BLaER1 (cell line): ENCODE results near the gene RAPSN.

ENCODE experiments used
- H3K27ac ChIP-seq: shearing (Covaris generic); formaldehyde crosslinking; 2 replicates; pipeline ENCODE4 v1.8.1; 2022
- H3K27me3 ChIP-seq: shearing (Covaris generic); formaldehyde crosslinking; 2 replicates; pipeline ENCODE4 v1.8.1; 2022
- H3K36me3 ChIP-seq: shearing (Covaris generic); formaldehyde crosslinking; 2 replicates; pipeline ENCODE4 v1.8.1; 2022
- H3K4me1 ChIP-seq: shearing (Covaris generic); formaldehyde crosslinking; 2 replicates; pipeline ENCODE4 v1.8.1; 2022
- H3K4me2 ChIP-seq: shearing (Covaris generic); formaldehyde crosslinking; 2 replicates; pipeline ENCODE4 v1.8.1; 2022
- H3K4me3 ChIP-seq: shearing (Covaris generic); formaldehyde crosslinking; 2 replicates; pipeline ENCODE4 v1.8.1; 2022
- H3K9ac ChIP-seq: shearing (Covaris generic); formaldehyde crosslinking; 2 replicates; pipeline ENCODE4 v1.8.1; 2022
- H3K9me3 ChIP-seq: shearing (Covaris generic); formaldehyde crosslinking; 2 replicates; pipeline ENCODE4 v1.8.1; 2022
- H4K20me1 ChIP-seq: shearing (Covaris generic); formaldehyde crosslinking; 2 replicates; pipeline ENCODE4 v1.8.1; 2022
- Cebpa-rat ChIP-seq: shearing (Covaris generic); IDR thresholded peaks from 2 replicates; pipeline ENCODE4 v1.8.1; 2022

The RAPSN gene

GRCh38 chr11:47485107-47485506 lies 36.2 kb upstream of the RAPSN start:
- Histone ChIP-seq H3K27ac (no peak overlapping the region), H3K36me3 (peaks cover 91% of the 10 kb centered on the region), H3K4me2 (no peak overlapping the region), H3K4me1 (no peaks in the 10 kb centered on the region), H3K9ac (no peak overlapping the region), H3K9me3 (no peaks in the 10 kb centered on the region), H4K20me1 (peaks cover 76% of the 10 kb centered on the region), H3K4me3 (no peak overlapping the region), H3K27me3 (no peaks in the 10 kb centered on the region)
- 0 out of 2 replicates have a peak, but pooled peaks have one; percentile 42 for TF ChIP-seq Cebpa-rat

GRCh38 chr11:47483457-47483856 lies 34.5 kb upstream of the RAPSN start:
- peaks cover 100% of the 10 kb centered on the region for H3K36me3 ChIP-seq
- no peak overlapping the region for H3K27ac ChIP-seq
- no peaks in the 10 kb centered on the region for H3K27me3 ChIP-seq
- no peaks in the 10 kb centered on the region for H3K4me1 ChIP-seq
- no peak overlapping the region for H3K4me3 ChIP-seq
- no peak for TF ChIP-seq Cebpa-rat
- H3K9ac ChIP-seq, result no peak overlapping the region
- no peak overlapping the region for H3K4me2 ChIP-seq
- peaks cover 75% of the 10 kb centered on the region for H4K20me1 ChIP-seq
- H3K9me3 ChIP-seq, result no peaks in the 10 kb centered on the region

DNA sequence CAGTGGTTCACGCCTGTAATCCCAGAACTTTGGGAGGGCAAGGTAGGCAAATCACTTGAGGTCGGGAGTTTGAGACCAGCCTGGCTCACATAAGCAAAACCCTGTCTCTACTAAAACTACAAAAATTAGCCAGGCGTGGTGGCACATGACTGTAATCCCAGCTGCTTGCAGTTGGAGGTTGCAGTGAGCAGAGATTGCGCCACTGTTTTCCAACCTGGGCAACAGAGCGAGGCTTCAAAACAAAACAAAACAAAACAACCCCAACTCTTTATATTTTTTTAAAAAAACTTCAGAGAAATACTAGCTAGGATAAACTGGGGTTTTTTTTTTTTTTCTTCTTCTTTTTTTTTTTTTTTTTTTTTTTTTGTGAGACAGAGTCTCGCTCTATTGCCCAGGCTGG lies 31.8 kb upstream of the RAPSN start:
- no peaks in the 10 kb centered on the region for H3K4me1 ChIP-seq
- peaks cover 75% of the 10 kb centered on the region for H4K20me1 ChIP-seq

DNA sequence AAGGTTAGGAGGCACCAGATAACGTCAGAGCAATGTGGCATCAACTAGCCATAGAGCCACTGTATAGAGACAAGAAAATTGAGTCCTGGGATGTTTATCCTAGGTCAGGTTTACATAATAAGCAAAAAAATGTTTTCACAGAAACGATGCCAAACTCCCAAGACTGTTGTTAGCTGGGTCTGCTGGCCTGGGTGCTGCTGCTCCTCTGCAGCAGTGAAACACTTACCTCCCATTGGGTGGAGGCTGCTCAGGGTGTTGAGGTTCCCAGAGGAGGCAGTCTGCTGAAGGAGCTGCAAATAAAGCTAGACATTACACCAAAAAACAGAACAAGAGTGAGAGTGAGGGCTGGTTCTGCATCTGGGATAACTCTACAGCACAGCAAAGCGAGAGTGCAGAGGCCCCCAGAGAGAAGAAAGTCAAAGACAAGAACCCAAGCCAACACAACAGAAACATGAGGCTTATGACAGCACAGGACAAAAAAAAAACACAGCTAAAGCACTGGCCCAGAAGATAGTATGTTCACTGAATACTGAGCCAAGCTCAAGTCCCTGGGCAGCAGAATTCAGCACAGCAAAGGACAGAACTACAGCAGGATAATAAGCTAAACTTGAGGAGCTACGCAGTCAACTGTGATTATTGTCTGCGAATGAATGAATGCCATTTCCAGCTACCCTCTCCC lies 29.9 kb upstream of the RAPSN start:
- no peak for TF ChIP-seq Cebpa-rat
- no peak overlapping the region for H3K4me2 ChIP-seq
- H3K4me3 ChIP-seq, result no peak overlapping the region
- H3K9ac ChIP-seq, result no peak overlapping the region
- H3K4me1 ChIP-seq, result no peaks in the 10 kb centered on the region
- no peaks in the 10 kb centered on the region for H3K9me3 ChIP-seq
- no peak overlapping the region for H3K27ac ChIP-seq
- H3K27me3 ChIP-seq, result no peaks in the 10 kb centered on the region
- peaks cover 100% of the 10 kb centered on the region for H3K36me3 ChIP-seq
- peaks cover 79% of the 10 kb centered on the region for H4K20me1 ChIP-seq

More for the DNA sequence above, 31.8 kb upstream of the RAPSN start:
- H3K4me3 ChIP-seq, result no peak overlapping the region
- H3K9me3 ChIP-seq, result no peaks in the 10 kb centered on the region
- TF ChIP-seq Cebpa-rat, result peak; percentile 83
- no peak overlapping the region for H3K4me2 ChIP-seq
- peaks cover 100% of the 10 kb centered on the region for H3K36me3 ChIP-seq
- no peak overlapping the region for H3K9ac ChIP-seq
- H3K27me3 ChIP-seq, result no peaks in the 10 kb centered on the region
- no peak overlapping the region for H3K27ac ChIP-seq

GRCh38 chr11:47477753-47478152 lies 28.8 kb upstream of the RAPSN start:
- no peak overlapping the region for H3K4me3 ChIP-seq
- H3K36me3 ChIP-seq, result peaks cover 100% of the 10 kb centered on the region
- no peaks in the 10 kb centered on the region for H3K9me3 ChIP-seq
- no peaks in the 10 kb centered on the region for H3K27me3 ChIP-seq
- H3K27ac ChIP-seq, result no peak overlapping the region
- H3K4me2 ChIP-seq, result no peak overlapping the region
- no peaks in the 10 kb centered on the region for H3K4me1 ChIP-seq
- no peak for TF ChIP-seq Cebpa-rat
- H4K20me1 ChIP-seq, result peaks cover 79% of the 10 kb centered on the region
- no peak overlapping the region for H3K9ac ChIP-seq

DNA sequence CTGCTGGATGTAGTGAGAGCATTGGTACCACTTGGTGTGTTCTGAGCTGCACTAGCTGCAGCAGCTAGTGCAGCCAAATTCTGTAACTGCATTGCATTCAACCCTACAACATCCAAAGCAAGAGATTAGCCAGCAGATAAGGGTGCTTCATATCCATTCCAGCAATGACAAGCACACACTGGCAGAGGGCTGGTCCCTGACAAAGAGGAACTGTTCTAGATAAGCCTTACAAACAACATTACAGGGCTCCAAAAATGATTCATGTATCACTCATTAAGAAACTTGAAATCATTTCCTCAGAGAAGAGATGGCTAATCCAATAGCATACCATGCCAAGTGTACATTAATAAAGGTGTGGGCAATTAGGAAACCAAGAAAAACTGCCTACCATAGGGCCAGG lies 28.4 kb upstream of the RAPSN start:
- Histone ChIP-seq H3K9ac (no peak overlapping the region), H3K36me3 (peaks cover 100% of the 10 kb centered on the region)

GRCh38 chr11:47470671-47471070 lies 21.7 kb upstream of the RAPSN start:
- H3K27ac ChIP-seq, result no peak overlapping the region
- H3K4me1 ChIP-seq, result no peaks in the 10 kb centered on the region
- H3K9me3 ChIP-seq, result no peaks in the 10 kb centered on the region
- H3K4me3 ChIP-seq, result no peak overlapping the region
- no peak overlapping the region for H3K9ac ChIP-seq
- peaks cover 100% of the 10 kb centered on the region for H3K36me3 ChIP-seq
- no peaks in the 10 kb centered on the region for H3K27me3 ChIP-seq
- no peak for TF ChIP-seq Cebpa-rat
- no peak overlapping the region for H3K4me2 ChIP-seq
- peaks cover 94% of the 10 kb centered on the region for H4K20me1 ChIP-seq

More for the DNA sequence above, 28.4 kb upstream of the RAPSN start:
- Histone ChIP-seq H3K4me1 (no peaks in the 10 kb centered on the region), H3K9me3 (no peaks in the 10 kb centered on the region), H4K20me1 (peaks cover 75% of the 10 kb centered on the region), H3K4me3 (no peak overlapping the region), H3K4me2 (no peak overlapping the region), H3K27me3 (no peaks in the 10 kb centered on the region), H3K27ac (no peak overlapping the region)
- no peak for TF ChIP-seq Cebpa-rat

DNA sequence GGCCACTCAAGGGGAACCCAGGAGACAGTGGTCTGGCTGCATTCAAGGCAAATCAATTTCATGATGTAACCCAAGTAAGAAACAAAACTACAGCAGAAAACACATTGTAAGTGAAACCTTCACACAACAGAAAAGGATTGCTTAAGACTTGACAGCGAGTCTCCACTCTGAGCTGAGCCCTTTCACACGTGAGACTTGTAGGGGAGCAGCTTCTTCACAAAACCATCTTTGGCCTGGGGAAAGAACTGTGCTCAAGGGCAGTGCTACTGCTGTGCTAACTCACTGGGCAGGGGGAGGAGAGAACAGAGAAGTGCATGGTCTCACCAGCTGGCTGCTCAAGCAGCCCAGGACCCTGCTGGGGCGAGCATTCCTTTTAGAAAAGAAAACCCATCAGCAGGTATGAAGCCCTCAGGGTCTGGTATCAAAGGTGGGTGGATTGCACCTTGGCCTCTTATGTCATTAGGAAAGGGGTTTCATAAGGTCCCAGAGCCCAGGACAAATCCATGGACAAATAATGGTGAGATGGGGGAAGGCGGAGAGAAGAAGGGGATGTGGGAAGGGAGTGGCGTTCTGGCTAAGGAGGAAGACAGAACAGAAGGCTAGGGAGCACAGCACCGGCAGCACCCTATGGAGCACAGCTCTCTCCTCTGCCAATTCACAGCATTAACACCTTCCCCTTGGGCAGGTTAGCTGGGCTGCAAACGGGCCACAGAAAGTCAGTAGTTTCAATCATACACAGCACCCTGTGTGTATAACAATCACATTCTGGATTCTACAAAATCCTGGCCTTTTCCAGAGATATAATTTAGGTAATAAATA lies 20.6 kb upstream of the RAPSN start:
- no peak for TF ChIP-seq Cebpa-rat
- Histone ChIP-seq H3K4me2 (no peak overlapping the region), H3K9me3 (no peaks in the 10 kb centered on the region), H3K27ac (no peak overlapping the region), H4K20me1 (peaks cover 94% of the 10 kb centered on the region), H3K4me3 (no peak overlapping the region), H3K27me3 (no peaks in the 10 kb centered on the region), H3K36me3 (peaks cover 100% of the 10 kb centered on the region), H3K4me1 (peaks cover 4% of the 10 kb centered on the region; the same call in 1 of the 2 replicates), H3K9ac (no peak overlapping the region)

DNA sequence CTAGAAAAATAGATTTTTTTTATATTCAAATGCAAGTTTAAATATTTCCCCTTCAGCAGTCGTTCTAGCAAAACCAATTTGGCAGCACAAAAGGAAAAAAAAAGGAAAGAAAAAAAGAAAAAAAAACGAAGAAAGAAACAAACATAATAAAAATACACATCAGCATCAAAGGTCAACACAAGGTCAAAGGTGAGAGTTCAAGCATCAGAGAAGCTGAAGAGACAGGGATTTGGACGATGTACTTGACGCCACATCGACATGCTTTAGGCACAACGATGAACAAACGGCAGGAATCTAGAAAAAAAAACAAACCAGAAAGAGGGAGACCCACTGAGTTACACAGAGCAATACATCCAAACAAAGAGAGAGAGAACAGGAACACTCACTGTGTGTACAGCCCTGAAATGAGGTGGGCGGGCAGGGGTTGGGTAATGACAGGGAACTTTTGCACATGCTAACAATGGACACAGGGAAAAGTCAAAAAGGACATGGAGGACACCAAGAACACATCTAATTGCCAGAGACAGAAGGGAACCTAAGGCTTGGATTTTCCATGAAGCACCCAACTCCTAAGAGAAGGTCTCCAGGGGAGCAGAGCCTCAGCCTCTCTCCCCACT lies 19.8 kb upstream of the RAPSN start:
- Histone ChIP-seq H3K9ac (no peak overlapping the region), H3K27me3 (no peaks in the 10 kb centered on the region), H3K36me3 (peaks cover 100% of the 10 kb centered on the region), H3K27ac (no peak overlapping the region), H3K9me3 (no peaks in the 10 kb centered on the region), H3K4me2 (no peak overlapping the region), H4K20me1 (peaks cover 93% of the 10 kb centered on the region), H3K4me3 (no peak overlapping the region), H3K4me1 (peaks cover 4% of the 10 kb centered on the region; the same call in 1 of the 2 replicates)
- no peak for TF ChIP-seq Cebpa-rat

DNA sequence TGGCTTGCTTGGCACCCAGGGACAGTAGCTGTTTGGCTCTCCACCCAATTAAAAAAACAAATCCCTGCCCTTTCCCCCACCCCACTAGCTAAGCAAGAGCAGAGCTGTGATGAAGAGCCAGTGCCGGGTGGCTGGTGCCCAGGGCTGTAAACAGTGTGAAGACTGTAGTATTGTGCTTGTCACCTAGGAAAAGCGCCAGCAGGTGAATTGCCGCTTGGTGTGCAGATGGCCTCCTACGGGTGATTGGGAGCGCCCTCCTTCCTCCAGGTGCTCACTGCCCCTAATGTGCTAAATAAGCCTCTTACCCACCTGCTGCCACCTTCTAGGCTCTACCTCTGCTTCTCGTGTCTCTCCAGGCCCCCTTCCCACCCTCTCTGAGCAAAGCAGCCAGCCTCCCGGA lies 18.4 kb upstream of the RAPSN start:
- H3K27ac ChIP-seq, result 0 out of 2 replicates have a peak overlapping the region, but pooled peaks have one; percentile 3
- H3K4me1 ChIP-seq, result peaks cover 4% of the 10 kb centered on the region; the same call in 1 of the 2 replicates
- H3K4me3 ChIP-seq, result no peak overlapping the region
- H3K27me3 ChIP-seq, result no peaks in the 10 kb centered on the region
- peaks cover 100% of the 10 kb centered on the region for H3K36me3 ChIP-seq
- no peak for TF ChIP-seq Cebpa-rat
- H3K4me2 ChIP-seq, result no peak overlapping the region
- peaks cover 93% of the 10 kb centered on the region for H4K20me1 ChIP-seq
- no peak overlapping the region for H3K9ac ChIP-seq
- H3K9me3 ChIP-seq, result no peaks in the 10 kb centered on the region
